DND-41 (cell line): Measurements from ENCODE around the gene PIK3CB.

Experiments used
- CTCF ChIP-seq: IDR thresholded peaks from 2 replicates; pipeline ENCODE4 v1.5.1; 2012; ENCODE audit warnings: borderline replicate concordance, low read length, moderate library complexity, mild to moderate bottlenecking; ENCODE audit not compliant: poor library complexity, severe bottlenecking; ENCODE audit errors: extremely low read depth
- EZH2 ChIP-seq: IDR thresholded peaks from 3 replicates; pipeline ENCODE4 v1.6.1; 2012; ENCODE audit warnings: borderline replicate concordance, low read depth, mild to moderate bottlenecking, moderate library complexity, low read length, inconsistent platforms; ENCODE audit not compliant: severe bottlenecking

DNA sequence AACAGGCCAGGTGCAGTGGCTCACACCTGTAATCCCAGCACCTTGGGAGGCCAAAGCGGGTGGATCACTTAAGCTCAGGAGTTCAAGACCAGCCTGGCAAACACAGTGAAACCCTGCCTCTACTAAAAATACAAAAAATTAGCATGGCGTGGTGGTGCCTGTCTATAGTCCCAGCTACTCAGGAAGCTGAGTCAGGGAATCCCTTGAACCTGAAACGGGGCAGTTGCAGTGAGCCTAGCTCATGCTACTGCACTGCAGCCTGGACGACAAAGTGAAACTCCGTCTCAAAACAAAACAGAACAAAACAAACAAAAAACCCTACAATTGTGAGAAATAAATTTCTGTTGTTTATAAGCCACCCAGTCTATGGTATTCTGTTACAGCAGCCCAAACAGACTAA is 94.7 kb downstream of the PIK3CB start:
- no peak for TF ChIP-seq CTCF
- no peak for TF ChIP-seq EZH2
